ENCODE measurements around the gene SFSWAP. TPM values are rescaled to one million over a fixed set of nuclear protein-coding genes. Genes with fewer than 3 reads are reported as not detected.

Gene SFSWAP
- total and polyA plus RNA-seq, 5 experiments from 2014 or later = 14.8 to 108 (median 23.3) TPM

- H3K4me1 Mint-ChIP-seq = peaks cover 5 to 16% (median 13%) of the 10 kb centered on the region in 4 donors
- H3K27ac Mint-ChIP-seq = peak overlapping the region in 1 of 10 donors; percentile 43
These were observed 121.7 kb downstream of the SFSWAP start for GRCh38 chr12:131832321-131833231.

GRCh38 chr12:131833288-131833895, 122.5 kb downstream of the SFSWAP start:
- peaks cover 4 to 35% (median 17%) of the 10 kb centered on the region in 5 donors for H3K27me3 Mint-ChIP-seq
- POLR2A ChIA-PET = no interaction called here
- H3K27ac Mint-ChIP-seq = no peak overlapping the region
- DNase-seq (no peak), ATAC-seq (no peak)
- H3K9me3 Mint-ChIP-seq = no peaks in the 10 kb centered on the region
- peak overlapping the region in 1 of 10 donors; percentile 30 for H3K4me3 Mint-ChIP-seq
- H3K36me3 Mint-ChIP-seq = peaks cover 0 to 2% (median 0%) of the 10 kb centered on the region in 3 donors
- H3K4me1 Mint-ChIP-seq = peaks cover 5 to 16% (median 12%) of the 10 kb centered on the region in 4 donors

More at GRCh38 chr12:131832321-131833231, 121.7 kb downstream of the SFSWAP start:
- H3K27me3 Mint-ChIP-seq = peaks cover 5 to 36% (median 17%) of the 10 kb centered on the region in 5 donors
- H3K4me3 Mint-ChIP-seq = peak overlapping the region in 3 of 10 donors; percentile 30 to 42 (median 41)
- DNase-seq (no peak), ATAC-seq (no peak)
- POLR2A ChIA-PET = no interaction called here
- no peaks in the 10 kb centered on the region for H3K9me3 Mint-ChIP-seq
- H3K36me3 Mint-ChIP-seq = peaks cover 0 to 2% (median 0%) of the 10 kb centered on the region in 3 donors

DNA sequence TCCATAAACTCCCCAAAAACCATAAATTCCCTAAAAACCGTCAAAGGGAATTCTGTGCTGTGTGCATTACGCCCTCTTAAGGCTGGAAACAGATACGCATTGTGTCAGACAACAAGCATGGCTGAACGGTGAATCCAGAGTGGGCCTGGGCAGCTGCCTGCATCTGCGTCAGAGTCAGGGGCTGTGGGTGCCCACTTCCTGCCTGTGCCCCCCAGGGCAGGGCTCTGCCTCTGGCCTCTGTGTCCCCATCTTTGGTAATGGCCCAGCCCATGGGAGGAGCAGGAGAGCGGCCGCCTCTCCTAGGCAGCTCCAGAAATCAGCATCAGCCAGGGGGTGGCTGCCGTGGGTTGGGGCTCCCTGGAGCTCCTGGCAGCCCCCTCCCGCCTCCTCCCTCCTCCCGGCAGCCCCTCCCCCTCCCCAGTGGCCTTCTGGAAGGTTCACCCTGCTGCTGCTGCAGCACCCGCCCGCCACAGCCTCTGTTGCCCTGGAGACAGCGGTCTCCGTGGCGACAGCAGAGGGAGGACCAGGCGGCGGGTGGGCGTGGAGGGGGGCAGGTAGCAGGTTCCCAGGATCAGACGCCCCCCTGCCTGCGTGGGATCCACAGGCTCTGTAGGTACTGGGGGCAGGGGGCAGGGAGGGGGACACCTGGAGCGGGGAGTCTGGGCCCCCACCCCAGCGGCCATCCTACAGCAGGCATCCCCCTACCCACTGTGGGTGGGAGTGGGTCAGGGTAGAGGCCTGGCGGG, 123.2 kb downstream of the SFSWAP start:
- H3K27ac Mint-ChIP-seq = no peak overlapping the region
- DNase-seq = no peak
- no peak overlapping the region for H3K4me3 Mint-ChIP-seq
- POLR2A ChIA-PET = no interaction called here
- no peaks in the 10 kb centered on the region for H3K9me3 Mint-ChIP-seq
- ATAC-seq = no peak
- peaks cover 4 to 32% (median 17%) of the 10 kb centered on the region in 5 donors for H3K27me3 Mint-ChIP-seq
- H3K4me1 Mint-ChIP-seq = peaks cover 5 to 15% (median 12%) of the 10 kb centered on the region in 4 donors
- H3K36me3 Mint-ChIP-seq = peaks cover 0 to 2% (median 0%) of the 10 kb centered on the region in 3 donors

- DNase-seq (no peak), ATAC-seq (no peak)
- no peaks in the 10 kb centered on the region for H3K9me3 Mint-ChIP-seq
- POLR2A ChIA-PET = no interaction called here
- H3K36me3 Mint-ChIP-seq = no peaks in the 10 kb centered on the region
- no peak overlapping the region for H3K4me3 Mint-ChIP-seq
- peaks cover 4 to 24% (median 9%) of the 10 kb centered on the region in 5 donors for H3K27me3 Mint-ChIP-seq
- H3K27ac Mint-ChIP-seq = no peak overlapping the region
- peaks cover 1 to 10% (median 7%) of the 10 kb centered on the region in 4 donors for H3K4me1 Mint-ChIP-seq
These were observed 124.1 kb downstream of the SFSWAP start for GRCh38 chr12:131834798-131835615.

GRCh38 chr12:131835616-131836171, 124.8 kb downstream of the SFSWAP start:
- no peak for ATAC-seq
- no peak overlapping the region for H3K4me3 Mint-ChIP-seq
- POLR2A ChIA-PET = no interaction called here

GRCh38 chr12:131836193-131836592, 125.3 kb downstream of the SFSWAP start:
- no peak overlapping the region for H3K27ac Mint-ChIP-seq
- no peak for DNase-seq
- H3K4me3 Mint-ChIP-seq = no peak overlapping the region
- no peak for ATAC-seq
- H3K27me3 Mint-ChIP-seq = peaks cover 4 to 17% (median 7%) of the 10 kb centered on the region in 5 donors
- POLR2A ChIA-PET = no interaction called here
- no peaks in the 10 kb centered on the region for H3K9me3 Mint-ChIP-seq
- no peaks in the 10 kb centered on the region for H3K36me3 Mint-ChIP-seq
- peaks cover 0 to 3% (median 2%) of the 10 kb centered on the region in 4 donors for H3K4me1 Mint-ChIP-seq

More at GRCh38 chr12:131835616-131836171, 124.8 kb downstream of the SFSWAP start:
- DNase-seq = no peak
- Mint-ChIP-seq H3K27me3 (peaks cover 4 to 22% (median 9%) of the 10 kb centered on the region in 5 donors), H3K9me3 (no peaks in the 10 kb centered on the region), H3K36me3 (no peaks in the 10 kb centered on the region), H3K27ac (no peak overlapping the region), H3K4me1 (peaks cover 1 to 8% (median 6%) of the 10 kb centered on the region in 4 donors)

DNA sequence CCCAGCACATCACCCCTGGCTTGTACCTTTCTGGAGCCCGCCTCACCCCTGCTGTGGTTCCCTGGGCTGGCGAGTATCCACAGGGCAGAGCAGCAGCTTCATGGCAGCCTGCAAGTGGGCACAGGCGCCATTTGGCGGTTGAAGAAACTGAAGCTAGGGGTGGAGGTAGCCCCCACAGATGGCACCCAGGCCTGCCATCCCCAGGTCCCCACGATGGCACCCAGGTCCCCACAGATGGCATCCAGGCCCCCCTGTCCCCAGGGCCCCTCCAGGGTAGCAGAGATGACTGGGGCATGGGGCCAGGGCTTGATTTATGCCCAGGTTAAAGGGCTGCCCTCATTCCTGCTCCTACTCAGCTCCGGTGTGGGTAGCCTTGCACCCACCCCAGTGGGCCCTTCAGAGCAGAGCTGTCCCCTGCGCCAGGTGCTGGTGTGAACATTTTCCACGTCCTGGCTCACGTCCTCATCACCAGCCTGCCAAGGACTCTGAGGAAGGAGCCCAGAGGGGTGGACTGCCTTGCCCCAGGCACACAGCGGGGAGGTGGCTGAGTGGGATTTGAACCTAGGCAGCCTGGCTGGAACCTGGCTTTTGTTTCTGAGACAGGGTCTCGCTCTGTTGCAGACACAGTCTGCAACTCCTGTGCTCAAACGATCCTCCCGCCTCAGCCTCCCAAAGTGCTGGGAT, 126.0 kb downstream of the SFSWAP start:
- ATAC-seq = no peak

DNA sequence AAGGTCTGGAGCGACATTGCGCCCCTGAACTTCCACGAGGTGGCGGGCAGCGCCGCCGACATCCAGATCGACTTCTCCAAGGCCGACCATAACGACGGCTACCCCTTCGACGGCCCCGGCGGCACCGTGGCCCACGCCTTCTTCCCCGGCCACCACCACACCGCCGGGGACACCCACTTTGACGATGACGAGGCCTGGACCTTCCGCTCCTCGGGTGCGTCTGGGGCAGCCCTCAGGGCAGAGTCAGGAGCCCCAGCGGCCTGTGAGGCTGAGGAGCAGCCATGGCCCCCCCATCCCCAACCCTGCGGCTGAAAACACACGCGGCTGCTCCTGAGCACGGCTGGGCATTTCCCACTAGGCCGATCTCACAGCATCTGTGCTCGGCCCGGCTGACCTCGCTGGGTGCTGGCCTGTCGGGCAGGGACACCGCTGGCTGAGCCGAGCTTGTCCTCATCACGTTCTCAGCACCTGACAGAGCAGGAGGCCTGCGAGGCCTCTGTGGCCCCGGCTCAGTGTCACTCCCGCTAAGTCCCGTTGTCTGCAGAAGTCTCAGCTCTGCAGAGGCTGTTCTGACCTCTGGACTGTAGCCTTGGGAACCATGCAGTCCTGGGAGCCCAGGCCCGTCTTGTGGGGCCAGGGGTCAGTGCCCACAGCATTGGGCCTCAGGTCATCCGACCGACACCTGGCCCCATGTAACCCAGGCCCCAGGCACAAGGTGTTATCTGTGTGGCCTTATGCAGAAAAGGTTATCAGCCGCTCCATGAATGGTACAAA, 129.9 kb downstream of the SFSWAP start:
- Mint-ChIP-seq H3K4me3 (no peak overlapping the region), H3K36me3 (no peaks in the 10 kb centered on the region), H3K27me3 (no peaks in the 10 kb centered on the region), H3K4me1 (no peaks in the 10 kb centered on the region), H3K27ac (no peak overlapping the region), H3K9me3 (no peaks in the 10 kb centered on the region)
- ATAC-seq (no peak), DNase-seq (no peak)
- POLR2A ChIA-PET = no interaction called here

More for the DNA sequence above, 126.0 kb downstream of the SFSWAP start:
- H3K36me3 Mint-ChIP-seq = no peaks in the 10 kb centered on the region
- H3K27ac Mint-ChIP-seq = no peak overlapping the region
- H3K27me3 Mint-ChIP-seq = peaks cover 4 to 13% (median 7%) of the 10 kb centered on the region in 5 donors
- H3K9me3 Mint-ChIP-seq = no peaks in the 10 kb centered on the region
- POLR2A ChIA-PET = no interaction called here
- DNase-seq = no peak
- no peak overlapping the region for H3K4me3 Mint-ChIP-seq
- no peaks in the 10 kb centered on the region for H3K4me1 Mint-ChIP-seq

DNA sequence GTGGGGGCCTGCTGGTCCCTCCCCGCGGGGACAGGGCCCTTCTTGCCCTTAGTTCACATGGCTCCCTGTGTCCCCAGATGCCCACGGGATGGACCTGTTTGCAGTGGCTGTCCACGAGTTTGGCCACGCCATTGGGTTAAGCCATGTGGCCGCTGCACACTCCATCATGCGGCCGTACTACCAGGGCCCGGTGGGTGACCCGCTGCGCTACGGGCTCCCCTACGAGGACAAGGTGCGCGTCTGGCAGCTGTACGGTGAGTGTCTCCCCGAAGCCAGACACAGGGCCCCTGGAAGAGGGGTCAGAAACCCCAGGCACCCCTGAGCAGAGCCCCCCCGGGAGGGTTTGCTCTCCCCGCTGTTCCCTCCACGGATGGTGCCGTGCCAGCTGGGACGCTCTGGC, 130.7 kb downstream of the SFSWAP start:
- H3K4me3 Mint-ChIP-seq = no peak overlapping the region
- no peaks in the 10 kb centered on the region for H3K4me1 Mint-ChIP-seq
- DNase-seq = no peak
- H3K36me3 Mint-ChIP-seq = no peaks in the 10 kb centered on the region
- H3K27ac Mint-ChIP-seq = no peak overlapping the region
- ATAC-seq = no peak
- H3K9me3 Mint-ChIP-seq = no peaks in the 10 kb centered on the region
- POLR2A ChIA-PET = no interaction called here
- no peaks in the 10 kb centered on the region for H3K27me3 Mint-ChIP-seq

- H3K36me3 Mint-ChIP-seq = no peaks in the 10 kb centered on the region
- no peak overlapping the region for H3K4me3 Mint-ChIP-seq
- no peak for DNase-seq
- no peaks in the 10 kb centered on the region for H3K27me3 Mint-ChIP-seq
- H3K27ac Mint-ChIP-seq = no peak overlapping the region
- POLR2A ChIA-PET = no interaction called here
- no peaks in the 10 kb centered on the region for H3K4me1 Mint-ChIP-seq
- H3K9me3 Mint-ChIP-seq = no peaks in the 10 kb centered on the region
- ATAC-seq = no peak
These were observed 131.3 kb downstream of the SFSWAP start for GRCh38 chr12:131842169-131842568.

DNA sequence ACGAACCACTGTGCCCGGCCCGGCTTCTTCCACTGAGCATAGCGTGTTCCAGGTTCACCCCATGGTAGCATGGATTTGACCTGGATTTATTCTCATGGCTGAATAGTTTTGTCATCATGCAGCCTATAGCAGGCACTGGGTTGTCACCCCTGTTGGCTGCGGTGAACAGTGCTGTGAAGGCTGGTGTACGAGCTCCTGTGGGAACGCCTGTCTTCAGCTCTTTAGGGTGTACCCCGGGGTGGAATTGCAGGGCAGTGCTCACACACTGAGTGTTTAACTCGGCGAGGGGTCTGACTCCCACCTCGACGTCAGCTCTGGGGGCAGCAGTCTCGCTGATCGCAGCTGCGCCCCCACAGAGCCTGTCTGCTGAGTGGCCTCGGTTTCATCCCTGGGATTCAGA, 132.6 kb downstream of the SFSWAP start:
- no peak overlapping the region for H3K4me3 Mint-ChIP-seq
- DNase-seq = no peak
- no peaks in the 10 kb centered on the region for H3K9me3 Mint-ChIP-seq
- POLR2A ChIA-PET = no interaction called here
- H3K4me1 Mint-ChIP-seq = no peaks in the 10 kb centered on the region
- ATAC-seq = no peak
- no peaks in the 10 kb centered on the region for H3K36me3 Mint-ChIP-seq
- no peaks in the 10 kb centered on the region for H3K27me3 Mint-ChIP-seq
- H3K27ac Mint-ChIP-seq = no peak overlapping the region
